A549 (cell line): ENCODE data around the gene BRCC3. TPM values are rescaled to one million over a fixed set of nuclear protein-coding genes. Genes with fewer than 3 reads are reported as not detected.

Experiments
- ATAC-seq, 2 experiments: fragments of 200-7000 bp in 1 of 2; fragments of >200 bp in 1 of 2; cut with Nextera tagmentation in 1 of 2; cut with Tn5 transposase in 1 of 2; 3 replicates each; pipeline versions ENCODE4 v1.8.0 to v1.9.1; 2018 to 2020; ENCODE audit warnings: mild to moderate bottlenecking in 1 of 2, moderate library complexity in 1 of 2
- CTCF ChIA-PET: fragments of 300-600 bp; sonication (Branson Sonifier 250); formaldehyde crosslinking; extraction: SDS; loops from one replicate; lab custom pipeline; 2021; ENCODE audit warnings: antibody characterized with exemption, inconsistent platforms; lab: Yijun Ruan, JAX
- POLR2A ChIA-PET: fragments of 350-600 bp; formaldehyde crosslinking; extraction: SDS; loops from one replicate; lab custom pipeline; 2021; ENCODE audit warnings: antibody characterized with exemption, inconsistent platforms; lab: Yijun Ruan, JAX
- DNase-seq, 2 experiments: peaks; one replicate each; pipeline versions ENCODE4 v3.0.0 to v3.0.0-alpha.2; 2011 to 2016; ENCODE audit warnings: low read depth in 1 of 2, low spot score in 1 of 2
- FAIRE-seq: peaks from 2 replicates; lab custom pipeline; 2011; peaks lifted over from hg19 to GRCh38; lab: Jason Lieb, UNC
- H3K27ac ChIP-seq, 2 experiments: fragments of >200 bp; sonication (Bioruptor Twin); formaldehyde crosslinking; 3 replicates each; pipeline ENCODE4 v1.5.1; 2016 to 2017
- H3K4me1 ChIP-seq: fragments of >200 bp; sonication (Bioruptor Twin); formaldehyde crosslinking; 3 replicates; pipeline ENCODE4 v1.6.1; 2016
- H3K4me2 ChIP-seq: fragments of >200 bp; sonication (Bioruptor Twin); formaldehyde crosslinking; 3 replicates; pipeline ENCODE4 v1.6.1; 2016
- H3K4me3 ChIP-seq: fragments of >200 bp; sonication (Bioruptor Twin); formaldehyde crosslinking; 3 replicates; pipeline ENCODE4 v1.5.1; 2016
- H3K9me3 ChIP-seq: fragments of >200 bp; sonication (Bioruptor Twin); formaldehyde crosslinking; 3 replicates; pipeline ENCODE4 v1.6.1; 2016
- CBX2 ChIP-seq: fragments of 200-600 bp; sonication (generic); IDR thresholded peaks from 2 replicates; pipeline ENCODE4 v1.6.1; 2016; ENCODE audit warnings: low read depth, mild to moderate bottlenecking, borderline replicate concordance
- CEBPB ChIP-seq, 2 experiments: fragments of >200 bp in 1 of 2; sonication (Bioruptor Twin) in 1 of 2; formaldehyde crosslinking in 1 of 2; IDR thresholded peaks; 2 replicates each; pipeline ENCODE4 v1.6.1; 2012 to 2016
- CHD4 ChIP-seq: fragments of 200-600 bp; sonication (generic); IDR thresholded peaks from 2 replicates; pipeline ENCODE4 v1.6.1; 2016; ENCODE audit warnings: antibody characterized with exemption, mild to moderate bottlenecking, borderline replicate concordance
- EHF ChIP-seq: fragments of 250-450 bp; sonication (Bioruptor Pico); IDR thresholded peaks from 2 replicates; pipeline ENCODE4 v1.5.0; 2020; ENCODE audit warnings: mild to moderate bottlenecking
- EHMT2 ChIP-seq: fragments of 200-600 bp; sonication (generic); IDR thresholded peaks from 2 replicates; pipeline ENCODE4 v1.6.1; 2016; ENCODE audit warnings: antibody characterized with exemption, low read depth, mild to moderate bottlenecking, moderate library complexity
- ESRRA ChIP-seq: fragments of 150-350 bp; IDR thresholded peaks from 2 replicates; pipeline ENCODE4 v1.6.1; 2014; ENCODE audit warnings: mild to moderate bottlenecking, low read length, borderline replicate concordance
- FOSL2 ChIP-seq, 2 experiments: fragments of 450-650 bp in 1 of 2; fragments of >200 bp in 1 of 2; sonication (Bioruptor Twin) in 1 of 2; formaldehyde crosslinking; IDR thresholded peaks; 2 replicates each; pipeline versions ENCODE4 v1.5.0 to v1.6.1; 2016 to 2020; ENCODE audit warnings: mild to moderate bottlenecking in 1 of 2, moderate library complexity in 1 of 2
- FOXS1 ChIP-seq: fragments of 250-450 bp; sonication (Bioruptor Pico); IDR thresholded peaks from 2 replicates; pipeline ENCODE4 v1.5.0; 2020; ENCODE audit warnings: mild to moderate bottlenecking, moderate library complexity
- HDAC2 ChIP-seq: fragments of 200-600 bp; sonication (generic); IDR thresholded peaks from 2 replicates; pipeline ENCODE4 v1.6.1; 2016
- HOXB13 ChIP-seq: fragments of 250-450 bp; sonication (Bioruptor Pico); IDR thresholded peaks from 2 replicates; pipeline ENCODE4 v1.5.0; 2020; ENCODE audit warnings: low read depth, mild to moderate bottlenecking, moderate library complexity
- HOXB5 ChIP-seq: fragments of 250-450 bp; sonication (Bioruptor Pico); IDR thresholded peaks from 2 replicates; pipeline ENCODE4 v1.5.0; 2020; ENCODE audit warnings: mild to moderate bottlenecking, moderate library complexity
- JUNB ChIP-seq: fragments of >200 bp; sonication (Bioruptor Twin); formaldehyde crosslinking; IDR thresholded peaks from 2 replicates; pipeline ENCODE4 v1.6.1; 2016
- KDM5A ChIP-seq: fragments of 200-600 bp; sonication (generic); IDR thresholded peaks from 2 replicates; pipeline ENCODE4 v1.6.1; 2016; ENCODE audit warnings: antibody characterized with exemption, mild to moderate bottlenecking
- MAFK ChIP-seq: fragments of 450-650 bp; IDR thresholded peaks from 2 replicates; pipeline ENCODE4 v1.6.1; 2014; ENCODE audit not compliant: partially characterized antibody
- NFE2L2 ChIP-seq: fragments of 150-350 bp; conservative IDR thresholded peaks from 2 replicates; pipeline ENCODE4 v1.6.1; 2014; ENCODE audit warnings: low read length
- NPAS2 ChIP-seq: fragments of 250-450 bp; sonication (Bioruptor Pico); IDR thresholded peaks from 2 replicates; pipeline ENCODE4 v1.8.0; 2022; ENCODE audit warnings: mild to moderate bottlenecking, moderate library complexity, borderline replicate concordance
- NR3C1 ChIP-seq: fragments of >200 bp; sonication (Bioruptor Twin); formaldehyde crosslinking; IDR thresholded peaks from 3 replicates; pipeline ENCODE4 v1.6.1; 2017
- PHF8 ChIP-seq: fragments of 200-600 bp; sonication (generic); IDR thresholded peaks from 2 replicates; pipeline ENCODE4 v1.6.1; 2016; ENCODE audit warnings: low read depth, mild to moderate bottlenecking, antibody characterized with exemption, moderate library complexity, borderline replicate concordance
- RAD21 ChIP-seq, 2 experiments: fragments of >200 bp in 1 of 2; sonication (Bioruptor Twin) in 1 of 2; formaldehyde crosslinking in 1 of 2; IDR thresholded peaks in 1 of 2; conservative IDR thresholded peaks in 1 of 2; 2 replicates in 1 of 2; 3 replicates in 1 of 2; pipeline ENCODE4 v1.6.1; 2012 to 2018; ENCODE audit warnings: inconsistent platforms in 1 of 2
- RNF2 ChIP-seq: fragments of 200-600 bp; sonication (generic); IDR thresholded peaks from 2 replicates; pipeline ENCODE4 v1.6.1; 2016; ENCODE audit warnings: low read depth, mild to moderate bottlenecking, antibody characterized with exemption, moderate library complexity, borderline replicate concordance
- SMC3 ChIP-seq: fragments of >200 bp; sonication (Bioruptor Twin); formaldehyde crosslinking; IDR thresholded peaks from 3 replicates; pipeline ENCODE4 v1.6.1; 2018; ENCODE audit warnings: inconsistent platforms
- TP53 ChIP-seq: fragments of 250-450 bp; sonication (Bioruptor Pico); IDR thresholded peaks from 2 replicates; pipeline ENCODE4 v1.5.0; 2021; ENCODE audit warnings: mild to moderate bottlenecking, moderate library complexity
- ZC3H11A ChIP-seq: fragments of 450-650 bp; IDR thresholded peaks from 2 replicates; pipeline ENCODE4 v1.6.1; 2014; ENCODE audit warnings: antibody characterized with exemption, mild to moderate bottlenecking
- ZFP36 ChIP-seq: fragments of 450-650 bp; IDR thresholded peaks from 2 replicates; pipeline ENCODE4 v1.6.1; 2014; ENCODE audit warnings: borderline replicate concordance; ENCODE audit not compliant: partially characterized antibody
- ZNF302 ChIP-seq: fragments of 250-450 bp; sonication (Bioruptor Pico); IDR thresholded peaks from 2 replicates; pipeline ENCODE4 v1.9.0; 2021; ENCODE audit warnings: inconsistent platforms, mild to moderate bottlenecking, moderate library complexity
- ZSCAN20 ChIP-seq: fragments of 250-450 bp; sonication (Bioruptor Pico); IDR thresholded peaks from 2 replicates; pipeline ENCODE4 v1.8.0; 2022; ENCODE audit warnings: mild to moderate bottlenecking, moderate library complexity
- WGBS: methylation state at CpG from one replicate; pipeline ENCODE4 v1.1.6; 2017; ENCODE audit errors: missing lambda C conversion rate; 5-methylcytosine and 5-hydroxymethylcytosine counted together
- polyA plus RNA-seq, 4 experiments: library from polyadenylated mRNA; depleted of rRNA in 3 of 4; stranded (reverse); fragments of >200 nt; fragmentation: RNase III in 1 of 4; extraction: RNeasy Plus Mini Kit Qiagen cat#74134 plus additional on column Dnase treatment in 1 of 4; gene quantifications; 2 replicates in 3 of 4; 3 replicates in 1 of 4; pipeline ENCODE4 v1.2.3, GENCODE V29; 2011 to 2017
- TF ChIP-seq, protein P1 (sequence below): fragments of 150-350 bp; IDR thresholded peaks from 2 replicates; pipeline ENCODE4 v1.6.1; 2014; ENCODE audit warnings: low read depth, mild to moderate bottlenecking, low read length
- TF ChIP-seq, protein P2 (sequence below): IDR thresholded peaks from 2 replicates; pipeline ENCODE4 v1.6.1; 2012
- TF ChIP-seq, protein P3 (sequence below): IDR thresholded peaks from 2 replicates; pipeline ENCODE4 v1.6.1; 2012

BRCC3 gene
- polyA plus RNA-seq, 2 of the 4 experiments (the other 2 are of a cell fraction), result 42.0 to 42.9 TPM

DNA sequence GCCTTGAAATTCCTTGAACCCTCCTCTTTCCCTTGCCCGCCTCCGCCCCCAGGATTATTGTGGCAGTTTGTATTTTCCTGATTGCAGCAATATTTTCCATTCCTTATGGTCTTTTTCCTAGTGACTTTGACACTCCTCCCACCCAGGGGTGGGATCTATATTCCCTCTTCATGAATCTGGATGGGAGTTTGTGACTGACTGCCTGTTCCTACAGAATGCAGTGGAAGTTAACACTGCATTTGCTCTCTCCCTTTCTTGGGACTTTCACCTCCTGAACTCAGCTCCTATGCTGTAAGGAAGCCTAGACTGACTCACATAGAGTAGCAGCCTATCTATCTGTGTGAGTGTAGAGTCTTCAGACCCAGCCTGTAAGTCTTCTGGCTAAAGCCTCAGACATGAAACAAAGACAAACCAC is 42.4 kb upstream of the BRCC3 start:
- FAIRE-seq, result peak; percentile 76

DNA sequence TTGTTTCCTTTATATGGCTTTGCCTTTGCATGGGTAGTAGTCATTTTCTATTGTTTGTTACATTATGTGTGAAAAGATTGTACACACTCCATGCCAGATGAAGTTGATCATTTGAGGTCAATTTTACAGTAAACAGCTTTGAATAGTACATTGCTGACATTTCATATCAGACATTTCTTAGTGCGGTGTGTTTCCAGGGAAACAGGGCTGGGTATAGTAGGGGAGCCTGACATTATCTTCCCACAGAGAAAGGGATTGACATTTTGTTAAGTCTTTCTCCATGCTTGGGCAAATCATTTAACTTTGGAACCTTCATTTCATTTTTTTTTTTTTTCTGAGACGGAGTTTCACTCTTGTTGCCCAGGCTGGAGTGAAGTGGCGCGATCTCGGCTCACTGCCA is 39.7 kb upstream of the BRCC3 start:
- H3K4me1 ChIP-seq, result peaks cover 14% of the 10 kb centered on the region
- POLR2A ChIA-PET, result no interaction called here
- H3K27ac ChIP-seq, result no peak overlapping the region
- no peak for FAIRE-seq
- peaks cover 8% of the 10 kb centered on the region for H3K9me3 ChIP-seq
- CTCF ChIA-PET, result no interaction called here
- 93% methylated on average over 5 of the region's 5 CpGs for WGBS
- TF ChIP-seq CEBPB (IDR thresholded peaks at IDR 0.05) (no peak), RNF2 (no peak), MAFK (no peak), ZC3H11A (no peak), ZNF302 (CRISPR knock-in tag) (no peak), HOXB5 (CRISPR knock-in tag) (no peak), SMC3 (no peak), PHF8 (no peak), HOXB13 (CRISPR knock-in tag) (no peak), FOXS1 (CRISPR knock-in tag) (no peak), HDAC2 (no peak), NFE2L2 (no peak), TP53 (CRISPR knock-in tag) (no peak), NPAS2 (CRISPR knock-in tag) (no peak), JUNB (no peak), CBX2 (no peak), ESRRA (no peak)
- TF ChIP-seq, protein P1, sequence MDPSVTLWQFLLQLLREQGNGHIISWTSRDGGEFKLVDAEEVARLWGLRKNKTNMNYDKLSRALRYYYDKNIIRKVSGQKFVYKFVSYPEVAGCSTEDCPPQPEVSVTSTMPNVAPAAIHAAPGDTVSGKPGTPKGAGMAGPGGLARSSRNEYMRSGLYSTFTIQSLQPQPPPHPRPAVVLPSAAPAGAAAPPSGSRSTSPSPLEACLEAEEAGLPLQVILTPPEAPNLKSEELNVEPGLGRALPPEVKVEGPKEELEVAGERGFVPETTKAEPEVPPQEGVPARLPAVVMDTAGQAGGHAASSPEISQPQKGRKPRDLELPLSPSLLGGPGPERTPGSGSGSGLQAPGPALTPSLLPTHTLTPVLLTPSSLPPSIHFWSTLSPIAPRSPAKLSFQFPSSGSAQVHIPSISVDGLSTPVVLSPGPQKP, result no peak
- TF ChIP-seq, protein P2, sequence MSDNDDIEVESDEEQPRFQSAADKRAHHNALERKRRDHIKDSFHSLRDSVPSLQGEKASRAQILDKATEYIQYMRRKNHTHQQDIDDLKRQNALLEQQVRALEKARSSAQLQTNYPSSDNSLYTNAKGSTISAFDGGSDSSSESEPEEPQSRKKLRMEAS, result no peak
- TF ChIP-seq, protein P3, sequence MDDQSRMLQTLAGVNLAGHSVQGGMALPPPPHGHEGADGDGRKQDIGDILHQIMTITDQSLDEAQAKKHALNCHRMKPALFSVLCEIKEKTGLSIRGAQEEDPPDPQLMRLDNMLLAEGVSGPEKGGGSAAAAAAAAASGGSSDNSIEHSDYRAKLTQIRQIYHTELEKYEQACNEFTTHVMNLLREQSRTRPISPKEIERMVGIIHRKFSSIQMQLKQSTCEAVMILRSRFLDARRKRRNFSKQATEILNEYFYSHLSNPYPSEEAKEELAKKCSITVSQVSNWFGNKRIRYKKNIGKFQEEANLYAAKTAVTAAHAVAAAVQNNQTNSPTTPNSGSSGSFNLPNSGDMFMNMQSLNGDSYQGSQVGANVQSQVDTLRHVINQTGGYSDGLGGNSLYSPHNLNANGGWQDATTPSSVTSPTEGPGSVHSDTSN, result no peak
- H3K4me2 ChIP-seq, result no peak overlapping the region
- no peak for ATAC-seq
- no peak for DNase-seq
- H3K4me3 ChIP-seq, result no peak overlapping the region

More for the DNA sequence above, 42.4 kb upstream of the BRCC3 start:
- TF ChIP-seq NFE2L2 (no peak), ZFP36 (no peak), CHD4 (no peak), RAD21 (conservative IDR thresholded peaks at IDR 0.05 in 1 of 2, IDR thresholded peaks at IDR 0.05 in 1 of 2) (no peak), ZSCAN20 (no peak), JUNB (no peak), NR3C1 (no peak), EHF (CRISPR knock-in tag) (no peak), SMC3 (no peak), ESRRA (no peak), FOSL2 (IDR thresholded peaks at IDR 0.05) (no peak), FOSL2 (CRISPR knock-in tag; IDR thresholded peaks at IDR 0.05) (no peak), KDM5A (no peak), PHF8 (no peak), HOXB13 (CRISPR knock-in tag) (no peak), EHMT2 (no peak)
- TF ChIP-seq, all 56 proteins: peak for 0
- ChIA-PET POLR2A (no interaction called here), CTCF (interaction anchor here (1.5 kb wide), 1 partner anchor 12 kb away, joined by 3 read pairs; no protein-coding TSS in a partner anchor)
- H3K4me3 ChIP-seq, result no peak overlapping the region
- peak overlapping the region; percentile 87 for H3K4me2 ChIP-seq
- H3K9me3 ChIP-seq, result no peaks in the 10 kb centered on the region
- H3K4me1 ChIP-seq, result peaks cover 27% of the 10 kb centered on the region
- no peak for ATAC-seq
- whole genome bisulfite sequencing, result 89% methylated on average over 2 of the region's 2 CpGs
- peak overlapping the region; percentile 70 to 89; a peak in 5 of 6 replicates for H3K27ac ChIP-seq
- DNase-seq, result peak in 1 of 2 experiments; percentile 17
